Activated T-cell treated with anti-CD3 and anti-CD28 coated beads, Interleukin-2, amount 50 U/mL, for 72 hours (primary cell): ENCODE results near the gene IL36RN. TPM values are rescaled to one million over a fixed set of nuclear protein-coding genes. Genes with fewer than 3 reads are reported as not detected.
"Not testable (repeated sequence)": the region's sequence is repeated elsewhere in the genome, so short reads cannot be mapped to it uniquely, and the experiment has no call there.

ENCODE experiments used
- ATAC-seq, 2 donors: fragments of 150-1000 bp; cut with Tn5 transposase; replicated peaks in 1 of 2; 2 replicates each; pipeline ENCODE4 v1.10.0; 2021; ENCODE audit warnings: moderate library complexity in 2 of 2, mild to moderate bottlenecking in 1 of 2
- DNase-seq, 2 donors: peaks; one replicate each; pipeline ENCODE4 v3.0.0; 2021 to 2022; ENCODE audit warnings: mixed read lengths in 1 of 2
- H3K27ac Mint-ChIP-seq: one replicate; pipeline ENCODE4 v1.8.0; 2022; ENCODE audit warnings: mild to moderate bottlenecking, moderate library complexity, mixed read lengths
- H3K27me3 Mint-ChIP-seq: one replicate; pipeline ENCODE4 v1.8.0; 2022; ENCODE audit warnings: low read depth, mixed read lengths
- H3K36me3 Mint-ChIP-seq, 2 donors: one replicate each; pipeline ENCODE4 v1.8.0; 2022; ENCODE audit warnings: mixed read lengths in 2 of 2, mild to moderate bottlenecking in 1 of 2; ENCODE audit not compliant: insufficient read depth in 2 of 2
- H3K4me1 Mint-ChIP-seq: one replicate; pipeline ENCODE4 v1.8.0; 2022; ENCODE audit warnings: low read depth, mixed read lengths
- H3K4me3 Mint-ChIP-seq, 2 donors: one replicate each; pipeline ENCODE4 v1.8.0; 2022; ENCODE audit warnings: mild to moderate bottlenecking in 2 of 2, mixed read lengths in 2 of 2, moderate library complexity in 2 of 2
- H3K9me3 Mint-ChIP-seq, 2 donors: one replicate each; pipeline ENCODE4 v1.8.0; 2022; ENCODE audit warnings: mixed read lengths in 2 of 2
- total RNA-seq, 2 donors: library from RNA; stranded (reverse); gene quantifications; one replicate each; pipeline ENCODE4 v1.2.3, GENCODE V29; 2022

The IL36RN gene
- total RNA-seq, 2 donors from 2014 or later = not detected

- no peak overlapping the region for H3K4me3 Mint-ChIP-seq
- ATAC-seq (peak; percentile 57 to 62), DNase-seq (no peak)
- no peaks in the 10 kb centered on the region for H3K36me3 Mint-ChIP-seq
- peak overlapping the region; percentile 14 for H3K27ac Mint-ChIP-seq
- peaks cover 5% of the 10 kb centered on the region for H3K4me1 Mint-ChIP-seq
- H3K27me3 Mint-ChIP-seq = no peaks in the 10 kb centered on the region
- no peaks in the 10 kb centered on the region for H3K9me3 Mint-ChIP-seq
Measured at GRCh38 chr2:113084249-113085000, 25.4 kb downstream of the IL36RN start.

GRCh38 chr2:113085542-113085941 lies 26.5 kb downstream of the IL36RN start:
- DNase-seq (no peak), ATAC-seq (no peak)
- Mint-ChIP-seq H3K27ac (no peak overlapping the region), H3K9me3 (no peaks in the 10 kb centered on the region), H3K4me1 (peaks cover 5% of the 10 kb centered on the region), H3K4me3 (no peak overlapping the region), H3K27me3 (no peaks in the 10 kb centered on the region), H3K36me3 (no peaks in the 10 kb centered on the region)

GRCh38 chr2:113088213-113088992 lies 29.4 kb downstream of the IL36RN start:
- no peak for ATAC-seq
- no peak for DNase-seq
- Mint-ChIP-seq H3K27me3 (no peaks in the 10 kb centered on the region), H3K36me3 (no peaks in the 10 kb centered on the region), H3K4me1 (peaks cover under 1% of the 10 kb centered on the region), H3K4me3 (no peak overlapping the region), H3K27ac (no peak overlapping the region), H3K9me3 (no peaks in the 10 kb centered on the region)

- H3K36me3 Mint-ChIP-seq = no peaks in the 10 kb centered on the region
- DNase-seq = peak in 1 of 2 donors; percentile 21
- H3K27ac Mint-ChIP-seq = no peak overlapping the region
Measured at GRCh38 chr2:113089916-113090315, 30.9 kb downstream of the IL36RN start.

GRCh38 chr2:113091231-113091896 lies 32.4 kb downstream of the IL36RN start:
- peaks cover 3 to 6% of the 10 kb centered on the region in 2 donors for H3K9me3 Mint-ChIP-seq
- no peak overlapping the region for H3K27ac Mint-ChIP-seq
- ATAC-seq = no peak
- H3K4me3 Mint-ChIP-seq = no peak overlapping the region
- no peak for DNase-seq
- H3K27me3 Mint-ChIP-seq = no peaks in the 10 kb centered on the region
- peaks cover under 1% of the 10 kb centered on the region for H3K4me1 Mint-ChIP-seq
- H3K36me3 Mint-ChIP-seq = peaks cover 5 to 6% of the 10 kb centered on the region in 2 donors

More at GRCh38 chr2:113089916-113090315, 30.9 kb downstream of the IL36RN start:
- no peaks in the 10 kb centered on the region for H3K4me1 Mint-ChIP-seq
- ATAC-seq = peak; percentile 36 to 84
- H3K27me3 Mint-ChIP-seq = no peaks in the 10 kb centered on the region
- H3K9me3 Mint-ChIP-seq = no peaks in the 10 kb centered on the region
- no peak overlapping the region for H3K4me3 Mint-ChIP-seq

GRCh38 chr2:113092864-113093612 lies 34.0 kb downstream of the IL36RN start:
- no peak overlapping the region for H3K27ac Mint-ChIP-seq

GRCh38 chr2:113093613-113093977 lies 34.6 kb downstream of the IL36RN start:
- Mint-ChIP-seq H3K4me1 (peaks cover 23% of the 10 kb centered on the region), H3K27me3 (no peaks in the 10 kb centered on the region), H3K4me3 (no peak overlapping the region), H3K27ac (no peak overlapping the region), H3K9me3 (peaks cover 9 to 15% of the 10 kb centered on the region in 2 donors), H3K36me3 (peaks cover 19 to 21% of the 10 kb centered on the region in 2 donors)
- no peak for DNase-seq
- no peak for ATAC-seq

More at GRCh38 chr2:113092864-113093612, 34.0 kb downstream of the IL36RN start:
- Mint-ChIP-seq H3K27me3 (no peaks in the 10 kb centered on the region), H3K36me3 (peaks cover 16 to 19% of the 10 kb centered on the region in 2 donors), H3K4me3 (no peak overlapping the region), H3K4me1 (peaks cover 17% of the 10 kb centered on the region), H3K9me3 (peaks cover 9 to 14% of the 10 kb centered on the region in 2 donors)
- DNase-seq (no peak), ATAC-seq (no peak)

- H3K9me3 Mint-ChIP-seq = peaks cover 9 to 15% of the 10 kb centered on the region in 2 donors
- H3K4me3 Mint-ChIP-seq = peak overlapping the region in 1 of 2 donors; percentile 96
- H3K27me3 Mint-ChIP-seq, DNase-seq, ATAC-seq: not testable (repeated sequence)
- H3K27ac Mint-ChIP-seq = peak overlapping the region; percentile 67
- H3K4me1 Mint-ChIP-seq = peaks cover 23% of the 10 kb centered on the region
- H3K36me3 Mint-ChIP-seq = peaks cover 19 to 21% of the 10 kb centered on the region in 2 donors
Measured at GRCh38 chr2:113096306-113096705, 37.3 kb downstream of the IL36RN start.

GRCh38 chr2:113096842-113097618 lies 38.0 kb downstream of the IL36RN start:
- DNase-seq, H3K27me3 Mint-ChIP-seq: not testable (repeated sequence)
- Mint-ChIP-seq H3K4me3 (peak overlapping the region; percentile 67 to 96), H3K4me1 (peaks cover 26% of the 10 kb centered on the region), H3K9me3 (peaks cover 9 to 15% of the 10 kb centered on the region in 2 donors), H3K36me3 (peaks cover 19 to 21% of the 10 kb centered on the region in 2 donors), H3K27ac (peak overlapping the region; percentile 99)
- ATAC-seq = peak; percentile 47 to 58

GRCh38 chr2:113098041-113098440 lies 39.0 kb downstream of the IL36RN start:
- peak overlapping the region; percentile 67 to 96 for H3K4me3 Mint-ChIP-seq
- H3K27ac Mint-ChIP-seq = peak overlapping the region; percentile 99
- H3K4me1 Mint-ChIP-seq = peaks cover 37% of the 10 kb centered on the region
- H3K36me3 Mint-ChIP-seq = peaks cover 27% of the 10 kb centered on the region in 2 donors
- DNase-seq (peak in 1 of 2 donors; percentile 6), ATAC-seq (peak; percentile 85 to 91)
- peaks cover 14 to 22% of the 10 kb centered on the region in 2 donors for H3K9me3 Mint-ChIP-seq
- H3K27me3 Mint-ChIP-seq = no peaks in the 10 kb centered on the region

GRCh38 chr2:113098532-113098931 lies 39.5 kb downstream of the IL36RN start:
- Mint-ChIP-seq H3K4me1 (peaks cover 42% of the 10 kb centered on the region), H3K4me3 (peak overlapping the region; percentile 67 to 96)
- peak in 1 of 2 donors; percentile 7 for ATAC-seq

GRCh38 chr2:113102133-113102532 lies 43.1 kb downstream of the IL36RN start:
- ATAC-seq (no peak), DNase-seq (no peak)
- no peak overlapping the region for H3K4me3 Mint-ChIP-seq
- H3K9me3 Mint-ChIP-seq = peaks cover 17 to 18% of the 10 kb centered on the region in 2 donors
- H3K27ac Mint-ChIP-seq = no peak overlapping the region
- peaks cover 26 to 30% of the 10 kb centered on the region in 2 donors for H3K36me3 Mint-ChIP-seq
- H3K27me3 Mint-ChIP-seq = no peaks in the 10 kb centered on the region
- H3K4me1 Mint-ChIP-seq = peaks cover 54% of the 10 kb centered on the region

More at GRCh38 chr2:113098532-113098931, 39.5 kb downstream of the IL36RN start:
- H3K27me3 Mint-ChIP-seq = no peaks in the 10 kb centered on the region
- H3K9me3 Mint-ChIP-seq = peaks cover 17 to 26% of the 10 kb centered on the region in 2 donors
- no peak for DNase-seq
- H3K27ac Mint-ChIP-seq = peak overlapping the region; percentile 99
- H3K36me3 Mint-ChIP-seq = peaks cover 29 to 32% of the 10 kb centered on the region in 2 donors
